SU-DHL-6 (cell line): ENCODE measurements around the gene TMEM39A.
A peak's percentile ranks its signal among the peaks of the same experiment; 100 is the strongest.

ENCODE experiments used
- H2AFZ ChIP-seq: fragments of 200-600 bp; sonication (generic); 2 replicates; pipeline ENCODE4 v1.6.1; 2014; ENCODE audit warnings: low read depth, mild to moderate bottlenecking, moderate library complexity, mixed read lengths, antibody characterized with exemption, low read length; ENCODE audit not compliant: severe bottlenecking
- H3F3A ChIP-seq: fragments of 200-600 bp; shearing (Covaris generic); 2 replicates; pipeline ENCODE4 v1.6.0; 2016; ENCODE audit warnings: antibody characterized with exemption, mild to moderate bottlenecking; ENCODE audit not compliant: insufficient read depth
- H3K27ac ChIP-seq: fragments of 200-600 bp; sonication (generic); 2 replicates; pipeline ENCODE4 v1.5.1; 2016; ENCODE audit warnings: low read depth, mild to moderate bottlenecking, low read length, moderate library complexity, mixed read lengths
- H3K27me3 ChIP-seq: fragments of 200-600 bp; sonication (generic), shearing (Covaris generic); 2 replicates; pipeline ENCODE4 v1.6.0; 2014; ENCODE audit warnings: mild to moderate bottlenecking, low read length
- H3K36me3 ChIP-seq: fragments of 200-600 bp; sonication (generic); 2 replicates; pipeline ENCODE4 v1.6.1; 2014; ENCODE audit warnings: mild to moderate bottlenecking, low read length, mixed read lengths
- H3K4me2 ChIP-seq: fragments of 300-600, 200-600 bp; shearing (Covaris generic), sonication (generic); 2 replicates; pipeline ENCODE4 v1.6.0; 2014; ENCODE audit warnings: low read length, low read depth, mild to moderate bottlenecking; ENCODE audit not compliant: poor library complexity, severe bottlenecking
- H3K4me3 ChIP-seq: fragments of 200-600 bp; sonication (generic); 2 replicates; pipeline ENCODE4 v1.5.1; 2014; ENCODE audit warnings: antibody characterized with exemption, low read length, mild to moderate bottlenecking, mixed read lengths; ENCODE audit not compliant: insufficient read depth, poor library complexity, severe bottlenecking
- H3K79me2 ChIP-seq: fragments of 200-600 bp; sonication (generic); 2 replicates; pipeline ENCODE4 v1.6.1; 2014; ENCODE audit warnings: mild to moderate bottlenecking, low read length, moderate library complexity; ENCODE audit not compliant: insufficient read depth
- H3K9ac ChIP-seq: fragments of 200-600 bp; sonication (generic); 2 replicates; pipeline ENCODE4 v1.7.0; 2014; ENCODE audit warnings: mild to moderate bottlenecking, low read length
- H3K9me2 ChIP-seq: fragments of 200-600 bp; sonication (generic); replicated peaks from 2 replicates; pipeline ENCODE4 v1.6.1; 2014; ENCODE audit warnings: low read length; ENCODE audit not compliant: insufficient read depth
- H3K9me3 ChIP-seq: fragments of 200-600 bp; sonication (generic); 2 replicates; pipeline ENCODE4 v1.6.1; 2014; ENCODE audit warnings: low read length, mixed read lengths; ENCODE audit not compliant: insufficient read depth
- H4K20me1 ChIP-seq: fragments of 200-600 bp; sonication (generic); 2 replicates; pipeline ENCODE4 v1.6.1; 2014; ENCODE audit warnings: low read depth, mild to moderate bottlenecking, antibody characterized with exemption, low read length, moderate library complexity, mixed read lengths
- CTCF ChIP-seq: fragments of 200-600 bp; sonication (generic); IDR thresholded peaks from one replicate; pipeline ENCODE4 v1.5.1; 2017; ENCODE audit warnings: antibody characterized with exemption, mild to moderate bottlenecking, low read length, moderate library complexity; ENCODE audit not compliant: insufficient read depth, poor library complexity, severe bottlenecking
- EZH2phosphoT487 ChIP-seq: fragments of 200-600 bp; sonication (generic), shearing (Covaris generic); conservative IDR thresholded peaks from 2 replicates; pipeline ENCODE4 v1.6.1; 2018; ENCODE audit warnings: mild to moderate bottlenecking, antibody characterized with exemption, low read length, moderate library complexity, mixed read lengths

TMEM39A gene

GRCh38 chr3:119481079-119481478, 17.7 kb upstream of the TMEM39A start:
- Histone ChIP-seq H3K36me3 (0 out of 2 replicates have a peak, but pooled peaks cover 4% of the 10 kb centered on the region), H3K27ac (no peak overlapping the region), H3K27me3 (no peaks in the 10 kb centered on the region), H3K9ac (no peak overlapping the region), H3K4me2 (no peak overlapping the region), H3K9me2 (no peaks in the 10 kb centered on the region), H4K20me1 (no peaks in the 10 kb centered on the region), H3K4me3 (no peak overlapping the region), H2AFZ (no peak overlapping the region), H3K9me3 (no peaks in the 10 kb centered on the region), H3F3A (no peaks in the 10 kb centered on the region), H3K79me2 (no peaks in the 10 kb centered on the region)
- TF ChIP-seq CTCF (no peak), EZH2phosphoT487 (no peak)

- H3K4me2 ChIP-seq: no peak overlapping the region
- H3K4me3 ChIP-seq: no peak overlapping the region
- no peak overlapping the region for H3K9ac ChIP-seq
- TF ChIP-seq CTCF (no peak), EZH2phosphoT487 (no peak)
- no peak overlapping the region for H3K27ac ChIP-seq
- no peaks in the 10 kb centered on the region for H4K20me1 ChIP-seq
- H3K9me3 ChIP-seq: no peaks in the 10 kb centered on the region
- H2AFZ ChIP-seq: no peak overlapping the region
- no peaks in the 10 kb centered on the region for H3K27me3 ChIP-seq
- H3F3A ChIP-seq: peaks cover 9% of the 10 kb centered on the region
- no peaks in the 10 kb centered on the region for H3K9me2 ChIP-seq
- no peaks in the 10 kb centered on the region; the same call in 1 of the 2 replicates for H3K79me2 ChIP-seq
- 0 out of 2 replicates have a peak, but pooled peaks cover 4% of the 10 kb centered on the region for H3K36me3 ChIP-seq
Measured at GRCh38 chr3:119470866-119471265, 7.5 kb upstream of the TMEM39A start.

- H3K27me3 ChIP-seq: no peaks in the 10 kb centered on the region
Measured at GRCh38 chr3:119469418-119470189, 6.2 kb upstream of the TMEM39A start.

More at GRCh38 chr3:119469418-119470189, 6.2 kb upstream of the TMEM39A start:
- peak overlapping the region; percentile 80 for H2AFZ ChIP-seq
- no peaks in the 10 kb centered on the region for H3K36me3 ChIP-seq
- H3K79me2 ChIP-seq: no peaks in the 10 kb centered on the region; the same call in 1 of the 2 replicates
- peak overlapping the region; percentile 85 for H3K9ac ChIP-seq
- peak overlapping the region; percentile 63 for H3K27ac ChIP-seq
- TF ChIP-seq EZH2phosphoT487 (no peak), CTCF (no peak)
- peaks cover 9% of the 10 kb centered on the region for H3F3A ChIP-seq
- no peaks in the 10 kb centered on the region for H3K9me2 ChIP-seq
- H3K9me3 ChIP-seq: no peaks in the 10 kb centered on the region
- peak overlapping the region; percentile 80 for H3K4me3 ChIP-seq
- no peaks in the 10 kb centered on the region for H4K20me1 ChIP-seq
- H3K4me2 ChIP-seq: peak overlapping the region; percentile 81
